GM10847 (cell line): ENCODE measurements around the gene CDK6.

ENCODE experiments used
- POLR2A ChIP-seq: IDR thresholded peaks from 2 replicates; pipeline ENCODE4 v1.6.1; 2011; ENCODE audit not compliant: insufficient read length; ENCODE audit errors: extremely low read depth

CDK6 gene

DNA sequence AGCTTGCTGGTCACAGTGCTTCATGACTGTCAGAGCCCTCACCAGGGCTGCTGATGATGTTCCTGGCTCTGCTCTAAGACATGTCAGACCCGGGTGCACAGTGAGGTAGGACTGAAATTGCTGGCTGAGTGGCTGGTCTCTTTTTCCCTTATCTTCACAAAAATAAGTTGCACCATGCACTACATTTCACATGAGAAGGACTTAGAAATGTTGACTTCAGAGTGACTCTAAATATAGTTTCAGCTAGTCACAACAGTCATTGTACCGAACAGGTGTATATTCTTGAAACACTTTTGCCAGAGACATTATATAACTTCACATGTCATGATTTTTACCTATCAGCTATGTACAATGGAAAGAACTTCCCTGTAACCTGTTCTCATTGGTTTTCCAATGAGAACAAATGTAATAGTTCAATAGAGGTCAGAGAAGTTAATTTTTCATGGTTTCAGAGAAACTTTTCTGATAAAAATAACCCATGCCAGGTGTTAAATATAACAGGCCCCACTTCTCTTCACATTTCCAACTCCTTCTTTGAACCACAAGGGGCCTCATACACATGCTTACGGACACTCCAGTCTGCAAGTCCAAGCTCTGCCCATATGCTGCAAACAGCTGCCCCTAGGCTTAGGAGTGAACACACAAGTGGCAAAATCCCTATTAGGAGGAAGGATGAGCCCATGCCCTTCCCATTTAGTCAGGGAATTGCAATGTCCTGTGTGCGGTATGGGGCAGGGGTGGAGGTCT is 115.6 kb downstream of the CDK6 start:
- no peak for TF ChIP-seq POLR2A

GRCh38 chr7:92717993-92718716 is 118.2 kb downstream of the CDK6 start:
- no peak for TF ChIP-seq POLR2A

- no peak for TF ChIP-seq POLR2A
These were observed 118.8 kb downstream of the CDK6 start for GRCh38 chr7:92717623-92717992.

GRCh38 chr7:92716825-92717580 is 119.4 kb downstream of the CDK6 start:
- no peak for TF ChIP-seq POLR2A

- TF ChIP-seq POLR2A, result no peak
These were observed 120.4 kb downstream of the CDK6 start for GRCh38 chr7:92715963-92716362.

GRCh38 chr7:92714767-92715166 is 121.6 kb downstream of the CDK6 start:
- no peak for TF ChIP-seq POLR2A

DNA sequence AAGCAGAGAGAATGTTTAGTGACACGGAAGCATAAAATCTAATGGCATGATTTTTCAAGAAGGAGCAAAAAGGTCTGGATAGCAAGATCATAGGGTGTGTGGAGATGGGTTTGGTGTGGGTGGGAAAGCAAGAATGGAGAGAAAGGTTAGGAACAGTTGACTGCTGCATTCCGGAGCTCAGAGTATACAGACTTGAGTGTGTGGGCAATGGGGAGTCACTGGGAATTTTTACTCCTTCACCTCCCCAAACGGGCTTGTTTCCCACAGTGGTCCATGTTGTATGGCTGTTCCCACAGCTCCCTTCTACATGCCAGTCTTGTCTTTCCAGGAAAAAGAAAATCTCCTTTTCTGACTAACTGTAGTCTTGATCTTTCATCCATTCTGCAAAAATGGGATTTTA is 122.1 kb downstream of the CDK6 start:
- no peak for TF ChIP-seq POLR2A

DNA sequence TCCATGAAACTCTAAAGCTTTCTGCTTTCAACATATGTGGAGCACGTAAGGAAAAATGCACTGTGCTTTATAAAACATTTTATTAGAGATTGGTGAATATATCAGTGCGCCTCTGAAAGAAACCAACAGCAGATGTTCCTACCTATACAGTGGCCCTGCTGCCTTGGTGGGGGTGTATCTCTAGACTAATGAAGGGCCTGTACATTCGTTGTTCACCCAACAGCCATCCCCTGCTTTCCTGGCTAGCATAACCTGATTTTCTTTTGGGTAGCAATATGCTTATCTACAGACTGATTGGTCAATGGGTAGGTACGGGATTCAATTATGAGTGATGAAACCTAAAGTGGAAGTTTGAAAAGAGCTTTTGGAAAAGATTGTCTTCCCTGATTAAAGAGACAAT is 126.5 kb downstream of the CDK6 start:
- TF ChIP-seq POLR2A, result no peak

- no peak for TF ChIP-seq POLR2A
These were observed 127.2 kb downstream of the CDK6 start for GRCh38 chr7:92709150-92709549.

DNA sequence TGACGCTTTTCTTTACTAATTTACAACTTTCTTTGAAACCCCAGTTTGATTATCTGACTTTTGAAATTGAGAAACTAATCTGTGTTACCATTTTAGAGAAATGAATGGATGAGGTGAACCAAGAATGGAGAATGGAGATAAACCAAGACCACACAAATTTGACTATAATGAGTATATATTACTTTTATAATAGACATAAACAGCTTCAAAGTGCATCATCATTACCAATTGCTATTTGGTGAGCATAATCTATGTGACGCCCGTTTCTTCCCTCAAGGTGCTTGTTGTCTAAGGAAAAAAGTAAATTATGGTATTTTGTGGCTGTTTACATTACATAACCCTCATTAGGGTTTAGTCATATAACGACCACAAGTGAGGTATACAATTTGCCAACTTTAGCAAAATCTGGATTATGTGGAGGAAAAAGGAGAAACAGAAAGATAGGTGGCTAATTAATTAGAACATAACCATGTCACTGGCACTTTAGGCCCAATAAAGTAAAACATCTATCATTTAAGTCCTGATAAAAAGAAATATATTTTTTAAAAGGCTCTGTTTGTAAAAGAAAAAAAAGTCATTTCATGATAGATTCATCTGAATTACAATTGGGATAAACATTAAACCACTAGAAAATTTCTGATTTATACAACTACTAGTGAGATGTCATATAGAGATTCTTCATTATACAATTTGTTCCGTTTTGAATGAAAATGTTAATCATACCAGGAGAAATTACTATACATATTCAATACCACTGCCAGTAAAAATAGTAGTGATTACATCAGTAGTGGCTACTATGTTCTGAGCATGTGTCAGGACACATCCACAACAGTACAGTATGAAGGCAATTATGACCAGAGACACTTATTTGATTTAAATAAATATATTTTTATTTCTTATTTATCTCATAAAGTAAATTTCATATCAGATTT is 128.0 kb downstream of the CDK6 start:
- no peak for TF ChIP-seq POLR2A

DNA sequence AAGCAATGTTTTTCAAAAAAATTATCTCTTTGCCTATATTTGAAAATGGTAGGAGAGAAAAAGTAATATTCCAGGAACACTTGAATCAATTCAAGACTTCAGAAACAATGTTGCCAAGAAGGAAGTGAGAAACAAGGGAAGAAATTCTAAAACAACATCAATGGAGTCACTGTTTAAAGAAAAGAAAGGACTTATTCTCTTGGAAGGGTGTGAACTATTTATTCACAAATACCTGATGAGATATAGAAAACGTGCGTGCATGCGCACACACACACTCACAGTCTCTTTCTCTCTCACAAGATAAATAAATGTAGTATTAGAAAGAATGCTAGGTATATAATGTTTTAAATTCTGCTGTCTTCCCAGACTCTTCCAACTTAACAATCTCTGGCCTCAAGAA is 128.9 kb downstream of the CDK6 start:
- no peak for TF ChIP-seq POLR2A

- no peak for TF ChIP-seq POLR2A
These were observed 129.8 kb downstream of the CDK6 start for GRCh38 chr7:92706563-92706962.

- TF ChIP-seq POLR2A, result no peak
These were observed 130.5 kb downstream of the CDK6 start for GRCh38 chr7:92705831-92706230.

GRCh38 chr7:92704858-92705257 is 131.5 kb downstream of the CDK6 start:
- no peak for TF ChIP-seq POLR2A

DNA sequence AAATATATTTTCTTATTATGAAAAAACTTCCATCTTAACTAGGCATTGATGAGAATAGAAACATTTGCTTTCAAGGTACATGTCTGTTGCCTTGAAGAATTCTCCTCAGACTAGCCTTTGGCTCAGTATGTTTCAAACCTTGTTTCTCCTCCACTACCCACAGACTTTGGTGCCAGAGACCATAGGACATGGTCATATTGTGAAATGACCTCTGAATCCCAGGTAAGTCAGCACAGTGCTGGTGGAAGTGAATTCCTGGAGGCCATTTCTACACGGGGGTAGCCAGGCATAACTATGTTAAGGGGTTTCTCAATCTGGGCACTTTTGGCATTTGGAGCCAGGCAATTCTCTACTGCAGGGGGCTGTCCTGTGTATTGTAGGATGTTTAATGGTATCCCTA is 133.8 kb downstream of the CDK6 start:
- TF ChIP-seq POLR2A, result no peak

- no peak for TF ChIP-seq POLR2A
These were observed 136.3 kb downstream of the CDK6 start for GRCh38 chr7:92699966-92700514.
